ENCODE results near the gene HLA-DRA.
"Not testable (repeated sequence)": the region's sequence is repeated elsewhere in the genome, so short reads cannot be mapped to it uniquely, and the experiment has no call there.

The HLA-DRA gene

GRCh38 chr6:32467743-32468503 is 28.2 kb downstream of the HLA-DRA start:
- H3K27me3 ChIP-seq (replicated peaks in 2 of 5; ENCODE audit: control insufficient read depth in 4 of 5, insufficient read depth in 5 of 5, low read length in 4 of 5); H3K4me3 ChIP-seq (ENCODE audit: control insufficient read depth in 1 of 7, extremely low read depth in 1 of 7, insufficient read depth in 4 of 7, low read depth in 2 of 7, low read length in 6 of 7); H3K27ac ChIP-seq (ENCODE audit: insufficient read depth in 1 of 2, low read depth in 1 of 2, low read length in 2 of 2, poor library complexity in 1 of 2, severe bottlenecking in 2 of 2); H3K4me1 ChIP-seq (ENCODE audit: control extremely low read depth in 1 of 4, control insufficient read depth in 4 of 4, insufficient read depth in 4 of 4, low read length in 3 of 4); DNase-seq; POLR2A ChIA-PET; CTCF ChIA-PET; H3K36me3 ChIP-seq (ENCODE audit: control insufficient read depth in 4 of 4, insufficient read depth in 4 of 4, low read length in 3 of 4); H3K9me3 ChIP-seq (ENCODE audit: control extremely low read depth in 1 of 5, control insufficient read depth in 4 of 5, insufficient read depth in 2 of 5, low read depth in 1 of 5, low read length in 4 of 5): not testable (repeated sequence)
- no CpG with 5 or more reads among the region's 5 CpGs for WGBS (ENCODE audit: insufficient coverage)

GRCh38 chr6:32472781-32473375 is 33.2 kb downstream of the HLA-DRA start:
- Histone ChIP-seq H3K27me3 (replicated peaks in 2 of 5; ENCODE audit: control insufficient read depth in 4 of 5, insufficient read depth in 5 of 5, low read length in 4 of 5) (no peaks in the 10 kb centered on the region), H3K4me1 (ENCODE audit: control extremely low read depth in 1 of 4, control insufficient read depth in 4 of 4, insufficient read depth in 4 of 4, low read length in 3 of 4) (peaks cover 0 to 11% (median 7%) of the 10 kb centered on the region in 4 experiments), H3K9me3 (ENCODE audit: control extremely low read depth in 1 of 5, control insufficient read depth in 4 of 5, insufficient read depth in 2 of 5, low read depth in 1 of 5, low read length in 4 of 5) (peaks cover 0 to 3% (median 2%) of the 10 kb centered on the region in 5 experiments), H3K4me3 (ENCODE audit: control insufficient read depth in 1 of 7, extremely low read depth in 1 of 7, insufficient read depth in 4 of 7, low read depth in 2 of 7, low read length in 6 of 7) (peak overlapping the region in 4 of 7 experiments; percentile 9 to 45 (median 42)), H3K27ac (ENCODE audit: insufficient read depth in 1 of 2, low read depth in 1 of 2, low read length in 2 of 2, poor library complexity in 1 of 2, severe bottlenecking in 2 of 2) (peak overlapping the region in 1 of 2 experiments; percentile 49), H3K36me3 (ENCODE audit: control insufficient read depth in 4 of 4, insufficient read depth in 4 of 4, low read length in 3 of 4) (no peaks in the 10 kb centered on the region)
- peak in 2 of 3 donors; percentile 46 to 50 for DNase-seq
- 100% methylated on average over 2 of the region's 5 CpGs for WGBS (ENCODE audit: insufficient coverage)
- ChIA-PET POLR2A (interaction anchor here (1.7 kb wide), 1 partner anchor 9 kb away, joined by 3 read pairs; no protein-coding TSS in a partner anchor), CTCF (no interaction called here)

DNA sequence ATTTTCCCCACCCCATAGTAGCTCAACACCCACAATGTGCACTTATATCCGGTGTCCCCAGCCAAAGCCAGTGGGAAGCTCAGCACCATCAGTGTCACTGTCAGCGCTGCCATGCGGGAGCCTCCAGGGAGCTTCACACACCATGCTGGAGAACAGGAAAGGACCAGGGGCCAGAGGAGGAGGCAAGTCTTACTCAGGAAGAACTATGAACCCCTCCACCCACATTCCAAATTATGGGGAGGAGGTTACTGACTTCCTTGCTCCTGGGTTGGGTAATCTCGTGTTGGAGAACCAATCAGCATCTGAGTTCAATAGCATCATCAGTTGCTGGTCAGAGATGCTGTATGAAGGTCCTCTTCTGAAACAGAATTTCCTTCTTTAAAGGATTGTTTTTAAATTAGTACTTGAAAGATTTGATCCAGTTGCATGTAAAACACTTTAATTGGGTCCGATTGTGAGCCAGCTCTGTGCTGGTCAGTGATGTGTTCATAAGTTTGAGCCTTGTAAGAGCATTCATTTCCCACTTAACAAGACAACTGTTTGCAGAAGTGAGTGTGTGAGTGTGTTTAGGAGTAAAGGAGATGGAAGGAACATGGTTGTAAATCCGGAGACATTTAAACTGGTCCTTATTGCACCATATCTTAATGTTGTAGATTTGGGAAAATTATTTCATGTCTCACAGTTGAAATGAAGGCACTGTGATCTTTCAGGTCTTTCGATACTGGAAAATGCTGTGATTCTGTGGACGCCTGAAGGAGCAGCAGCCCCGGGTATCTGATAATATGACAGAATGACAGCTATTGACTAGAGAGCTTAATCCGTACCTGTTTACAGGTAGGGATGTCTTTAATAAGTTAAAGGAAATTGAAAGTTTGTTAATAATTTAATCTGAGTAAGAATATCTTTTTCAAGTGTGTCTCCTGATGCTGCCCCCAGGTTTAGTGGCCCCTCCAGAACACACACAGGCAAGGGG is 34.0 kb downstream of the HLA-DRA start:
- not testable (repeated sequence) for H3K27me3 ChIP-seq (replicated peaks in 2 of 5; ENCODE audit: control insufficient read depth in 4 of 5, insufficient read depth in 5 of 5, low read length in 4 of 5); H3K36me3 ChIP-seq (ENCODE audit: control insufficient read depth in 4 of 4, insufficient read depth in 4 of 4, low read length in 3 of 4); H3K9me3 ChIP-seq (ENCODE audit: control extremely low read depth in 1 of 5, control insufficient read depth in 4 of 5, insufficient read depth in 2 of 5, low read depth in 1 of 5, low read length in 4 of 5)
- ChIA-PET POLR2A (interaction anchor here (1.7 kb wide), 1 partner anchor 8 kb away, joined by 3 read pairs; no protein-coding TSS in a partner anchor), CTCF (interaction anchor here (1.0 kb wide), 1 partner anchor 13 kb away, joined by 3 read pairs; no protein-coding TSS in a partner anchor)
- peak; percentile 35 to 59 (median 53) for DNase-seq
- H3K4me3 ChIP-seq (ENCODE audit: control insufficient read depth in 1 of 7, extremely low read depth in 1 of 7, insufficient read depth in 4 of 7, low read depth in 2 of 7, low read length in 6 of 7), result peak overlapping the region in 2 of 7 experiments; percentile 44 to 55
- 85% methylated on average over 5 of the region's 10 CpGs for WGBS (ENCODE audit: insufficient coverage)
- peak overlapping the region; percentile 35 to 49 for H3K27ac ChIP-seq (ENCODE audit: insufficient read depth in 1 of 2, low read depth in 1 of 2, low read length in 2 of 2, poor library complexity in 1 of 2, severe bottlenecking in 2 of 2)
- H3K4me1 ChIP-seq (ENCODE audit: control extremely low read depth in 1 of 4, control insufficient read depth in 4 of 4, insufficient read depth in 4 of 4, low read length in 3 of 4), result peaks cover 0 to 11% (median 7%) of the 10 kb centered on the region in 4 experiments

- ChIA-PET CTCF (no interaction called here), POLR2A (no interaction called here)
- H3K4me1 ChIP-seq (ENCODE audit: control extremely low read depth in 1 of 4, control insufficient read depth in 4 of 4, insufficient read depth in 4 of 4, low read length in 3 of 4), result peaks cover 0 to 11% (median 7%) of the 10 kb centered on the region in 4 experiments
- no peaks in the 10 kb centered on the region for H3K27me3 ChIP-seq (replicated peaks in 2 of 5; ENCODE audit: control insufficient read depth in 4 of 5, insufficient read depth in 5 of 5, low read length in 4 of 5)
- WGBS (ENCODE audit: insufficient coverage), result 82% methylated on average over 9 of the region's 13 CpGs
- H3K36me3 ChIP-seq (ENCODE audit: control insufficient read depth in 4 of 4, insufficient read depth in 4 of 4, low read length in 3 of 4), result no peaks in the 10 kb centered on the region
- DNase-seq, result no peak
- H3K27ac ChIP-seq (ENCODE audit: insufficient read depth in 1 of 2, low read depth in 1 of 2, low read length in 2 of 2, poor library complexity in 1 of 2, severe bottlenecking in 2 of 2), result no peak overlapping the region
- peaks cover 0 to 11% (median 4%) of the 10 kb centered on the region in 5 experiments for H3K9me3 ChIP-seq (ENCODE audit: control extremely low read depth in 1 of 5, control insufficient read depth in 4 of 5, insufficient read depth in 2 of 5, low read depth in 1 of 5, low read length in 4 of 5)
- no peak overlapping the region for H3K4me3 ChIP-seq (ENCODE audit: control insufficient read depth in 1 of 7, extremely low read depth in 1 of 7, insufficient read depth in 4 of 7, low read depth in 2 of 7, low read length in 6 of 7)
Measured at GRCh38 chr6:32475392-32476206, 35.9 kb downstream of the HLA-DRA start.

GRCh38 chr6:32483968-32484613 is 44.4 kb downstream of the HLA-DRA start:
- no peaks in the 10 kb centered on the region for H3K36me3 ChIP-seq (ENCODE audit: control insufficient read depth in 4 of 4, insufficient read depth in 4 of 4, low read length in 3 of 4)
- 84% methylated on average over 26 of the region's 26 CpGs for WGBS (ENCODE audit: insufficient coverage)
- POLR2A ChIA-PET, result no interaction called here
- H3K27me3 ChIP-seq (replicated peaks in 2 of 5; ENCODE audit: control insufficient read depth in 4 of 5, insufficient read depth in 5 of 5, low read length in 4 of 5), result no peaks in the 10 kb centered on the region
- peaks cover 0 to 3% (median 0%) of the 10 kb centered on the region in 5 experiments for H3K9me3 ChIP-seq (ENCODE audit: control extremely low read depth in 1 of 5, control insufficient read depth in 4 of 5, insufficient read depth in 2 of 5, low read depth in 1 of 5, low read length in 4 of 5)
- H3K27ac ChIP-seq (ENCODE audit: insufficient read depth in 1 of 2, low read depth in 1 of 2, low read length in 2 of 2, poor library complexity in 1 of 2, severe bottlenecking in 2 of 2), result no peak overlapping the region
- no peak for DNase-seq
- H3K4me1 ChIP-seq (ENCODE audit: control extremely low read depth in 1 of 4, control insufficient read depth in 4 of 4, insufficient read depth in 4 of 4, low read length in 3 of 4), result no peaks in the 10 kb centered on the region
- CTCF ChIA-PET, result no interaction called here
- no peak overlapping the region for H3K4me3 ChIP-seq (ENCODE audit: control insufficient read depth in 1 of 7, extremely low read depth in 1 of 7, insufficient read depth in 4 of 7, low read depth in 2 of 7, low read length in 6 of 7)

DNA sequence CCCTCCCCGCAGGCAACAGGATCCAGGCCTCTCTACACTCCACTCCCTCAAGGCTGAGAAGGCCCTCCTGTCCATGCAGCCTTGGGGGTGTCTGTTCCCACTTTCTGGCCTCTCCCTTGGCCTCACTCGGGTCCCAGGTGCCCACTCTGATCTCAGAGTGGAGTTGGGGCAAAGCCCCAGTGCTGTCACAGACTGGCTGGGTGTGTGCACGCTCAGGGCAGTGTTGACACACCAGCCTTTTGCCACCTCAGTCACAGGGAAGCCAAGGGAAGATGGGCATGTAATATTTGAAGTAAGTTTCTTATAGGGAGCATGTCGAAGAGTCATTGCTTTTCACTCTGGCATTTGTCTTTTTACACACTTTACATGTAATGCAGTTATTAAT is 44.9 kb downstream of the HLA-DRA start:
- no peak overlapping the region for H3K27ac ChIP-seq (ENCODE audit: insufficient read depth in 1 of 2, low read depth in 1 of 2, low read length in 2 of 2, poor library complexity in 1 of 2, severe bottlenecking in 2 of 2)
- no peak for DNase-seq
- H3K36me3 ChIP-seq (ENCODE audit: control insufficient read depth in 4 of 4, insufficient read depth in 4 of 4, low read length in 3 of 4), result no peaks in the 10 kb centered on the region
- H3K4me3 ChIP-seq (ENCODE audit: control insufficient read depth in 1 of 7, extremely low read depth in 1 of 7, insufficient read depth in 4 of 7, low read depth in 2 of 7, low read length in 6 of 7), result no peak overlapping the region
- H3K27me3 ChIP-seq (replicated peaks in 2 of 5; ENCODE audit: control insufficient read depth in 4 of 5, insufficient read depth in 5 of 5, low read length in 4 of 5), result no peaks in the 10 kb centered on the region
- H3K4me1 ChIP-seq (ENCODE audit: control extremely low read depth in 1 of 4, control insufficient read depth in 4 of 4, insufficient read depth in 4 of 4, low read length in 3 of 4), result no peaks in the 10 kb centered on the region
- 78% methylated on average over 4 of the region's 4 CpGs for WGBS (ENCODE audit: insufficient coverage)
- H3K9me3 ChIP-seq (ENCODE audit: control extremely low read depth in 1 of 5, control insufficient read depth in 4 of 5, insufficient read depth in 2 of 5, low read depth in 1 of 5, low read length in 4 of 5), result no peaks in the 10 kb centered on the region
- ChIA-PET POLR2A (no interaction called here), CTCF (no interaction called here)

All from common myeloid progenitor, CD34-positive (primary cell).